Spleen (tissue), 11 donors: Measurements from ENCODE around the gene RRAD. TPM values are rescaled to one million over a fixed set of nuclear protein-coding genes. Genes with fewer than 3 reads are reported as not detected.

Experiments
- DNase-seq: peaks from one replicate; pipeline ENCODE4 v3.0.0-alpha.2; 2020
- H3K27ac ChIP-seq, 8 donors: fragments of 200-600 bp; sonication (generic) in 7 of 8; 1 replicate in 4 of 8; 2 replicates in 4 of 8; pipeline versions ENCODE4 v1.5.0 to v1.8.0; 2016 to 2021; ENCODE audit warnings: inconsistent platforms in 4 of 8, mild to moderate bottlenecking in 4 of 8, moderate library complexity in 1 of 8
- H3K27me3 ChIP-seq, 7 donors: fragments of 200-600 bp; sonication (generic) in 6 of 7; replicated peaks in 1 of 7; 1 replicate in 4 of 7; 2 replicates in 3 of 7; pipeline versions ENCODE4 v1.5.0 to v1.8.0; 2016 to 2021; ENCODE audit warnings: inconsistent platforms in 3 of 7, mild to moderate bottlenecking in 1 of 7
- H3K36me3 ChIP-seq, 6 donors: fragments of 200-600 bp; sonication (generic) in 5 of 6; 1 replicate in 4 of 6; 2 replicates in 2 of 6; pipeline versions ENCODE4 v1.5.0 to v1.8.0; 2016 to 2021; ENCODE audit warnings: inconsistent platforms in 2 of 6
- H3K4me1 ChIP-seq, 6 donors: fragments of 200-600 bp; sonication (generic) in 5 of 6; 1 replicate in 3 of 6; 2 replicates in 3 of 6; pipeline versions ENCODE4 v1.5.0 to v1.8.0; 2016 to 2021; ENCODE audit warnings: inconsistent platforms in 3 of 6
- H3K4me3 ChIP-seq, 8 donors: fragments of 200-600 bp; sonication (generic) in 7 of 8; 1 replicate in 4 of 8; 2 replicates in 4 of 8; pipeline versions ENCODE4 v1.5.0 to v1.8.0; 2016 to 2021; ENCODE audit warnings: inconsistent platforms in 4 of 8, mild to moderate bottlenecking in 4 of 8, moderate library complexity in 2 of 8
- H3K9me3 ChIP-seq, 8 donors: fragments of 200-600 bp; sonication (generic) in 7 of 8; 1 replicate in 4 of 8; 2 replicates in 4 of 8; pipeline versions ENCODE4 v1.5.0 to v1.8.0; 2016 to 2021; ENCODE audit warnings: inconsistent platforms in 4 of 8
- CTCF ChIP-seq, 11 experiments: fragments of 200-600 bp in 7 of 11; fragments of 450-650 bp in 4 of 11; sonication (generic) in 4 of 11; IDR thresholded peaks in 8 of 11; conservative IDR thresholded peaks in 3 of 11; 1 replicate in 7 of 11; 2 replicates in 4 of 11; pipeline versions ENCODE4 v1.4.0 to v1.8.0; 2016 to 2021; ENCODE audit warnings: antibody characterized with exemption in 11 of 11, inconsistent platforms in 4 of 11, mild to moderate bottlenecking in 1 of 11
- POLR2A ChIP-seq, 3 donors: fragments of 450-650 bp; IDR thresholded peaks; one replicate each; pipeline ENCODE4 v1.5.1; 2017; ENCODE audit warnings: antibody characterized with exemption in 3 of 3, mild to moderate bottlenecking in 1 of 3
- POLR2AphosphoS5 ChIP-seq, 3 donors: sonication (generic); formaldehyde crosslinking; IDR thresholded peaks; one replicate each; pipeline ENCODE4 v1.5.1; 2017; ENCODE audit warnings: antibody characterized with exemption in 3 of 3
- WGBS, 5 donors: extraction: QIAGEN DNeasy Blood & Tissue Kit in 3 of 5; methylation state at CpG; one replicate each; pipeline versions ENCODE4 v1.1.5 to v1.1.7; 2013 to 2018; 5-methylcytosine and 5-hydroxymethylcytosine counted together
- intact Hi-C: fragments of 100-400 bp; cut with DNase I; formaldehyde crosslinking; loops from one replicate; pipeline ENCODE4 v1.15.0; 2023; ENCODE audit warnings: low total_unique reads
- polyA plus RNA-seq, 3 donors: library from polyadenylated mRNA; stranded (reverse); fragments of 200-250 nt; gene quantifications; one replicate each; pipeline ENCODE4 v1.2.1, GENCODE V29; 2013
- total RNA-seq, 7 donors: library from RNA; depleted of rRNA in 3 of 7; stranded (reverse); fragments of >200 nt in 3 of 7; fragmentation: NEBNext Ultra II Directional in 4 of 7; extraction: Animal tissue kit (Norgen Biotek cat#: 25700) in 4 of 7; gene quantifications; one replicate each; pipeline versions ENCODE4 v1.1.0 to v1.2.1, GENCODE V29; 2016 to 2021
- donor health status: healthy with polysubstance abuse.
- donor health status: DM: no; HTN: no; CAD: no; lungs with moderate emphysema.
- donor health status: DM: no; HTN: no; CAD: no.
- donor health status: Bipolar disorder and iron deficiency.
- donor health status: healthy.
- donor health status: DM: no; HTN: no; CAD: no.
- donor health status: DM: yes; HTN: yes; CAD: no.

RRAD gene
- total and polyA plus RNA-seq, 10 donors = 0.52 to 16.4 (median 1.9) TPM

GRCh38 chr16:66916518-66916917 is 8.8 kb downstream of the RRAD start:
- DNase-seq = no peak
- peaks cover 0 to 30% (median 0%) of the 10 kb centered on the region in 7 donors for H3K27me3 ChIP-seq
- H3K4me3 ChIP-seq = no peak overlapping the region
- TF ChIP-seq CTCF (IDR thresholded peaks at IDR 0.05 in 8 of 11, conservative IDR thresholded peaks at IDR 0.05 in 3 of 11) (no peak), POLR2AphosphoS5 (IDR thresholded peaks at IDR 0.05) (no peak), POLR2A (IDR thresholded peaks at IDR 0.05) (no peak)
- H3K27ac ChIP-seq = no peak overlapping the region
- no peaks in the 10 kb centered on the region for H3K9me3 ChIP-seq
- 84 to 92% (median 87%) methylated on average over 6 of the region's 6 CpGs for WGBS, 5 donors
- H3K4me1 ChIP-seq = no peaks in the 10 kb centered on the region
- H3K36me3 ChIP-seq = no peaks in the 10 kb centered on the region
- intact Hi-C loops = no loop called here

- H3K27ac ChIP-seq = no peak overlapping the region
- no peaks in the 10 kb centered on the region for H3K9me3 ChIP-seq
- H3K27me3 ChIP-seq = peaks cover 0 to 26% (median 0%) of the 10 kb centered on the region in 7 donors
- no peak overlapping the region for H3K4me3 ChIP-seq
- no peak for DNase-seq
- intact Hi-C loops = no loop called here
- no peaks in the 10 kb centered on the region for H3K4me1 ChIP-seq
- TF ChIP-seq POLR2AphosphoS5 (IDR thresholded peaks at IDR 0.05) (no peak), CTCF (IDR thresholded peaks at IDR 0.05 in 8 of 11, conservative IDR thresholded peaks at IDR 0.05 in 3 of 11) (no peak), POLR2A (IDR thresholded peaks at IDR 0.05) (no peak)
- WGBS, 5 donors = 66 to 82% (median 72%) methylated on average over 7 of the region's 7 CpGs
- H3K36me3 ChIP-seq = no peaks in the 10 kb centered on the region
These were observed 10.3 kb downstream of the RRAD start for GRCh38 chr16:66915041-66915440.

- intact Hi-C loops = no loop called here
- H3K4me1 ChIP-seq = no peaks in the 10 kb centered on the region
- no peak for TF ChIP-seq POLR2A (IDR thresholded peaks at IDR 0.05)
- no peak for TF ChIP-seq POLR2AphosphoS5 (IDR thresholded peaks at IDR 0.05)
- TF ChIP-seq CTCF (IDR thresholded peaks at IDR 0.05 in 8 of 11, conservative IDR thresholded peaks at IDR 0.05 in 3 of 11) = no peak
- H3K27ac ChIP-seq = no peak overlapping the region
- peaks cover 0 to 21% (median 0%) of the 10 kb centered on the region in 7 donors for H3K27me3 ChIP-seq
- 93 to 98% (median 95%) methylated on average over 7 of the region's 7 CpGs for WGBS, 5 donors
- no peaks in the 10 kb centered on the region for H3K36me3 ChIP-seq
- H3K4me3 ChIP-seq = no peak overlapping the region
- H3K9me3 ChIP-seq = no peaks in the 10 kb centered on the region
- DNase-seq = no peak
These were observed 10.8 kb downstream of the RRAD start for GRCh38 chr16:66914541-66914940.

- Histone ChIP-seq H3K36me3 (no peaks in the 10 kb centered on the region), H3K27ac (no peak overlapping the region), H3K9me3 (no peaks in the 10 kb centered on the region), H3K4me3 (no peak overlapping the region), H3K27me3 (peaks cover 0 to 13% (median 0%) of the 10 kb centered on the region in 7 donors), H3K4me1 (no peaks in the 10 kb centered on the region)
- WGBS, 5 donors = 68 to 89% (median 81%) methylated on average over 4 of the region's 4 CpGs
- no peak for DNase-seq
- intact Hi-C loops = no loop called here
- no peak for TF ChIP-seq CTCF (IDR thresholded peaks at IDR 0.05 in 8 of 11, conservative IDR thresholded peaks at IDR 0.05 in 3 of 11)
- TF ChIP-seq POLR2A (IDR thresholded peaks at IDR 0.05) = no peak
- TF ChIP-seq POLR2AphosphoS5 (IDR thresholded peaks at IDR 0.05) = no peak
These were observed 11.6 kb downstream of the RRAD start for GRCh38 chr16:66913711-66914110.
